CD4-positive, alpha-beta T cell treated with Interleukin-15 for 1 hour (primary cell): ENCODE measurements around the gene PCP4L1.
"Not testable (repeated sequence)": the region's sequence is repeated elsewhere in the genome, so short reads cannot be mapped to it uniquely, and the experiment has no call there.

Experiments used
- DNase-seq: peaks from one replicate; pipeline ENCODE4 v3.0.0-alpha.2; 2020

Gene PCP4L1

DNA sequence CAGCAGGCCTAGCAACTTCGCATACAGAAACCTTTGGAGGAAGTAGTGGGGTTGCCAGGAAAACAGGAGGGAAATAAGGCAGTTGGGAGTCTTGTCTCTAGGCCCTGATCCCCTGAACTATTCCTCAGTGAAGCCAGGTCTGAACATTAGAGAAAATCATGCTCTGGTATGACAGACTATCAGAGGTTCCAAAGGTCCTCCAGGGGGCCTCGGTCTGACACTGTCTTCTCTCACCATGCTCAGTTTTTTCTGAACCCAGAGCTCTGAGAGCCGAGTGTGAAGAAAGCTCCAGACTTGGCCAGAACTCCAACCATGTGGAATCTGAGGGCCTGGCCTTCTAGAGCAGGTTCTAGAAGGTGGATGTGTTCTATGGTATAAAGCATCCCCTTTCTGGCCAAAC lies 28.6 kb upstream of the PCP4L1 start:
- no peak for DNase-seq

DNA sequence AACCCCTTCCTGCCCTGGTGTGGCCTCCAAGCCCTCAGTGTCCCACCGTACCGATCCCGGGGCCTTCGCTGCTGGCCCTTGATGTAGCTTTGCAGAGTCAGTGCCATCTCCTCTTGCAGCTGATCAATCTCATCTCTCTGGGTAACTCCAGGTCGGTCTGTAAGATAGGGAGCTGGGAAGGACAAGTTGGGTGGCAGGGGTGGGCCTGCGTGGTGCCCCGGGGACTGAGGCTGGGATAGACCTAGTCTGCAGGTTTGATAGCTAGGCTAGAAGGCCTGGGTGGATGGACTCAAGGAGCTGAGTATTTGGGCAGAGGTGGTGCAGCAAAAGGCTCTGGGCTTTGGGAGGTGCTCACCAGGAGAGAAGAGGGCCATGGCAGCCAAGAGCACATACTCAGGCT lies 27.8 kb upstream of the PCP4L1 start:
- no peak for DNase-seq

DNA sequence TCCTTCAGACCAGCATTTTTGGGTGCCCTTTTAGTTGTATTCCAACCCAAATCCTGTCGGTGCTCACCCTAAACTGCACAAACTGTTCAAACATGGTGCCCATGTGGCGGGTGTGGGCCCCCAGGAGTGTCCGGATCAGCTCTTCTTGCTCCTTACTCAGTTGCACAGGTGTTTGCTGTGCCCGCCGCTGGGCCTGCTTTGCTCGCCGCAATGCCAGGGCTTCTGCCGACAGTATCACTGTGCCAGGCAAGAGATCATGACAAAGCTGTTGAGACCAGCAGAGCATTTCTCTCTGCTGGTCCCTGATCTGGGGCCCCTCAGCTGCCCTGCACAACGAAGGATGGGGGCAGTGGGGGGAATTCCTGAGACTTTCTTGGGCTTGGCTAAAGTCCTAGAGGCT lies 25.4 kb upstream of the PCP4L1 start:
- DNase-seq = no peak

DNA sequence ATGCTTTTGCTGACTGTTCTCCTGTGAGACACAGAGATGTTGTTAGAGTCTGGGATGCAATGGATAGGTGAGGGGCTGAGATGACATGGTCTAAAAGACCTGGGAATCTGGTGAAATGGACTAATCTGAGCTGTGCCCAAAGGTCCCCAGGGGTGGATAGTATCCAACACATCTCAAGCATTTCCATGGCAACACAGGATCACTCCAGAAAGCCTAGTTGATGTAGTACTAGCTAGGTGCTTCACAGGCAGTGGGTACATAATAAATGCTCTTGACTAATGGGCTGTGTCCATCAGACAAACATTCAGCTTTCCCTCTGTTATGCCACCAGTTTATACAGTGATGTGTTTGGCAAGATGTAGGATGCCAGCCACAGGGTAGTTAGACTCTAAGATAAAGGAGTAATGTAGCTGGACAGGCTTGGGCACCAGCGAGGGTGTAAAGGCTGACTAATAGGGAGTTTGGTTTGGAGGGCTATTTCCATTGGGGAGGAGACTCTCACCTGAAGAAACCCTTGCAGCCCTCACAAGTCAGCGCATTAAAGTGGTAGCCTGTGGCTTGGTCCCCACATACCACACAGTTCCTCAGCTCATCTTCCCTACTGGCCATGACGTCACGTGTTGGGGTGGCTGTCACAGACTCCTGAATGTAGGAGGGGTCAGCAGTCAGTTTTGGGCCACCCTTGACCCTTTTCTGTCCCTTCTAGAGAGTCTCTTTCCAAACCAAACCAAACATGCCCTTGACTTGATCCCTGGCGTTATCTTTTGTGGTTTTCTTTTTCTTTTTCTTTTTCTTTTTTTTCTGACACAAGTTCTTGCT lies 22.4 kb upstream of the PCP4L1 start:
- DNase-seq = no peak

GRCh38 chr1:161238039-161238473 lies 20.5 kb upstream of the PCP4L1 start, which contains the start of gene NR1I3:
Gene NR1I3, minus strand, starts transcription at chr1:161238203. Its CDS starts 1,638 bp downstream, at chr1:161236565.
- no peak for DNase-seq

GRCh38 chr1:161241682-161242081 lies 16.9 kb upstream of the PCP4L1 start:
- no peak for DNase-seq

- DNase-seq = no peak
These were observed 16.2 kb upstream of the PCP4L1 start for GRCh38 chr1:161242313-161242712.

DNA sequence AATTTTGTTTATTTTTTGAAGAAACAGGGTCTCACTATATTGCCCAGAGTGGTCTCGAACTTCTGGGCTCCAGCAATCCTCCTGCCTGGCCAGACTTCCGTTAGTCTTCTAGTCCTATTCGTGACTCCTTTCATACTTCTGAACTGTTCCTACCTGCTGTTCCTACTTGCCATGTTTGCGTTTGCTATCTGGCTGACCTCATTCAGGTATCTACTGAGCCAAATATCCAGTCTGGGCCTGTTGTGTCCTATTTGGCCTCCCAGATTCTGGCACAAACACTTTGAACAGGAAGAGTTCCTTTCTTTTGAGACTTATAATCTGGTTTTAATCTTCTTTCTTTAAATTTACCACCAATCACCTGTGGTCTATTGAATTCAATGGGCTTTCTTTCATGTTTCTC lies 13.7 kb upstream of the PCP4L1 start:
- no peak for DNase-seq

- not testable (repeated sequence) for DNase-seq
These were observed 8.4 kb upstream of the PCP4L1 start for GRCh38 chr1:161250100-161250499.

- DNase-seq = no peak
These were observed 7.7 kb upstream of the PCP4L1 start for GRCh38 chr1:161250829-161251228.

GRCh38 chr1:161251579-161251978 lies 7.0 kb upstream of the PCP4L1 start:
- no peak for DNase-seq

- DNase-seq = not testable (repeated sequence)
These were observed 3.2 kb upstream of the PCP4L1 start for GRCh38 chr1:161255302-161255701.

- DNase-seq = not testable (repeated sequence)
These were observed 2.5 kb upstream of the PCP4L1 start for GRCh38 chr1:161255955-161256520.

GRCh38 chr1:161257109-161257508 lies 1.4 kb upstream of the PCP4L1 start:
- DNase-seq = not testable (repeated sequence)

GRCh38 chr1:161259345-161259702 lies 779 bp downstream of the PCP4L1 start:
- no peak for DNase-seq

- no peak for DNase-seq
These were observed 1.2 kb downstream of the PCP4L1 start for GRCh38 chr1:161259765-161260164.

- no peak for DNase-seq
These were observed 2.1 kb downstream of the PCP4L1 start for GRCh38 chr1:161260376-161261260.

- no peak for DNase-seq
These were observed 3.0 kb downstream of the PCP4L1 start for GRCh38 chr1:161261261-161262235.

GRCh38 chr1:161265305-161265704 lies 6.8 kb downstream of the PCP4L1 start:
- no peak for DNase-seq

DNA sequence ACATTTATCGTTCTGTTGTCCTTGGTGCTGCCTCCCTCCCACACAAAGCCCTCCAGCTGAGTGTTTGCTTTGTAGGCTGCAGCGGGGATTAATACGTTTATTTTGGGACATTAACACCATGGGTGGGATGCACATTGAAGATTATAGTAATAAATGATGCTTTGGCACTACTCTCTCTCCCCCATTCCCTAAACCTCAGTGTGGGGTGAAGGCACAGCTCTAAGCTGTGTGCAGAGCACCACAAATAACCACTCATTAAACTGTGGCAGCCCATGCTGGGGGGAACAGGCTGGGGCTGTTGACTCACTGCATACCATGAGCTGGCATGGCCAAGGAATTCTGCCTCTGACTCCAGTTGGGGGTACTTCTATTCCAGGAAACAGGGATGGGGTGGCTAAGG lies 7.7 kb downstream of the PCP4L1 start:
- DNase-seq = no peak

DNA sequence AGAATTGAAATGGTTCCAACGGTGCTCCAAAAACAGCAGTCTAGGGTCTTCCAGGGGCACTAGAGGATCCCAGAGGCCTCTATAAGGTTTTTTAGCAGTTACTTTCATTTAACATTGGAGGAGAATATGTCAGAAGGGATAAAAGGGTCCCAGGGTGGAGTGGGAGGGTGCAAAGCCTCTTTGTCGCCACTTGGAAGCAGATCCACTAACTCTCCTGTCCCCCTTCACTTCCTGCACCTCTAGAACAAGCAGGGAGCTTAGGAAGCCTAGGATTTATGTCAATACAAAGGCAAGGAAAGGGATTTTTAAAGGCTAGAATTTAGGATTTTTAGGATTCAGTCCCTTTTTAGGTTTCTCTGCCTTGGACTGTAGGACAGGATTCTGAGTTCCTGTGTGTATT lies 8.3 kb downstream of the PCP4L1 start:
- no peak for DNase-seq

DNA sequence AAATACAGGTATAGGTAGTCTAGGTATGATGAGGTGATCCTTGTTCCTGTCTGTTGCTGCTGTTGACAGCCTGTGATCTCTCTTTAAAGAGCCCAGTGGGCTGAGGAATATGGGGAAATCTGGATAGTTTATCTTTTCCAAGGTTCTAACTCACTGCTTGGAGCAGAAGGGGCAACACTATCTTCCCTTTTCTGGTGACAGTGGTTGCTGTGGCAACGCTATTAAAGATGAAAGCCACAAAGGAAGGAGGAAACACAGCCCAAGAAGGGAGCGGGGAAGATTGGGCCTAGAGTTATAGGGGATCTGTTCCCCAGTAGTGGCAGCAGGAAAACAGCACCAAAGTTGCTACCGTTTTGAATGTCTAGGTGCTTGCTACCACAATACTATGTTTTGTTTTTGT lies 8.8 kb downstream of the PCP4L1 start:
- DNase-seq = no peak
